ENCODE data around the gene BIVM.

The BIVM gene

GRCh38 chr13:102845630-102846260 is 46.8 kb downstream of the BIVM start, which contains the start of gene ERCC5:
Gene ERCC5 (plus strand): TSS chr13:102846032. CDS start chr13:102846267, 235 bp downstream.
- peak; percentile 92 for FAIRE-seq

GRCh38 chr13:102846261-102847015 is 47.5 kb downstream of the BIVM start:
- peak; percentile 55 for FAIRE-seq

GRCh38 chr13:102847272-102848234 is 48.6 kb downstream of the BIVM start:
- peak; percentile 90 for FAIRE-seq

- FAIRE-seq = no peak
These were observed 50.0 kb downstream of the BIVM start for GRCh38 chr13:102848956-102849355.

- no peak for FAIRE-seq
These were observed 53.6 kb downstream of the BIVM start for GRCh38 chr13:102852556-102852955.

GRCh38 chr13:102854675-102855074 is 55.8 kb downstream of the BIVM start:
- FAIRE-seq = no peak

- no peak for FAIRE-seq
These were observed 57.6 kb downstream of the BIVM start for GRCh38 chr13:102856557-102856956.

GRCh38 chr13:102862624-102863210 is 63.8 kb downstream of the BIVM start:
- FAIRE-seq = no peak

- no peak for FAIRE-seq
These were observed 64.7 kb downstream of the BIVM start for GRCh38 chr13:102863590-102863989.

GRCh38 chr13:102868366-102868936 is 69.5 kb downstream of the BIVM start:
- no peak for FAIRE-seq

GRCh38 chr13:102869948-102870676 is 71.2 kb downstream of the BIVM start:
- no peak for FAIRE-seq

GRCh38 chr13:102870677-102871415 is 71.9 kb downstream of the BIVM start:
- peak; percentile 31 for FAIRE-seq

- FAIRE-seq = no peak
These were observed 73.2 kb downstream of the BIVM start for GRCh38 chr13:102872131-102872530.

GRCh38 chr13:102872531-102872930 is 73.6 kb downstream of the BIVM start:
- FAIRE-seq = no peak

- no peak for FAIRE-seq
These were observed 74.7 kb downstream of the BIVM start for GRCh38 chr13:102873653-102874052.

GRCh38 chr13:102875256-102875655 is 76.3 kb downstream of the BIVM start:
- no peak for FAIRE-seq

GRCh38 chr13:102877303-102877702 is 78.4 kb downstream of the BIVM start:
- FAIRE-seq = no peak

GRCh38 chr13:102878481-102878880 is 79.6 kb downstream of the BIVM start:
- FAIRE-seq = no peak

- FAIRE-seq = no peak
These were observed 81.0 kb downstream of the BIVM start for GRCh38 chr13:102879793-102880499.
